ENCODE results near the gene ZNF467.
A peak's percentile ranks its signal among the peaks of the same experiment; 100 is the strongest.

Gene ZNF467

DNA sequence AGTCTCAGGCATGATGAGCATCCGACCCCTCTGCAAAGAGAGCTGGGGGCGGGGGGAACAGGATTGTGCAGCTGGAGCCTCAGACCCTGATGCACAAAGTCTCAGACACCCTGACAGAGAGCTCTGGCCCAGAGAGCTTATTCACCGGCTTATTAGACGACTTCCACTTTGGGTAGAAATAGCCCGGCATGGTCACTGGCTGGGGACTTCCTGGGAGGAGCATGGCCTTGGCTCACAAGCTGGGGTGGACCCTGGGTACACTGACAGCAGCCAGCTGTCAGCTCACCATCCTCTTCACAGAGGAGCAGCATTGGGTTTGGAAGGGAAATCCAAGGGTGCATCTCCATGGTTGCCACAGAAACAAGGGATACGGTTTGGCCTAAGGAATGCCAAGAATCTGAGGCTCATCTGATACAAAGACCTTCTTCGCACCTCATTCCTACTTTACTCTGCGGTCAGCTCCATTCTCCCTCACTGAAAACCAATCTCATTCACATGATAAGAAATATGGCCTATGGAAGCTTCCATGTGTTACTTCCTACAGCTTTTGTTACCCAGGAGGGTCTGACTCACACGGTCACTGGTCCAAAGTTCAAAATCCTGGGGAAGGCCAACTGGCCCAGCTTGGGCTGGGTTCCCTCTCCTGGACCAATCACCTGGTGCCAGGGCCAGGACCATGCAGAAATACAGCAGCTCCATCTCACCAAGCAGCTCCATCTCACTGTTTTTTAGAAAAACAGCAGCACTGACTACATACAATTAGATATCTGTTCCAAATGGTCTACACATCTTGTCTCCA, 25.1 kb downstream of the ZNF467 start:
- Histone ChIP-seq H3K4me1 (ENCODE audit: low read length) (no peaks in the 10 kb centered on the region), H3K9ac (ENCODE audit: low read length) (no peak overlapping the region), H3K36me3 (replicated peaks; ENCODE audit: insufficient read depth, low read length) (no peaks in the 10 kb centered on the region), H3K9me3 (replicated peaks; ENCODE audit: insufficient read depth, low read length) (no peaks in the 10 kb centered on the region), H3K4me2 (ENCODE audit: low read depth, low read length) (no peak overlapping the region), H3K27ac (ENCODE audit: low read length) (no peak overlapping the region), H3K79me2 (ENCODE audit: low read length) (no peaks in the 10 kb centered on the region), H2AFZ (ENCODE audit: low read length) (no peak overlapping the region), H3F3A (ENCODE audit: insufficient read depth, low read length) (no peaks in the 10 kb centered on the region), H3K9me2 (replicated peaks; ENCODE audit: insufficient read depth, low read length) (no peaks in the 10 kb centered on the region), H3K27me3 (replicated peaks; ENCODE audit: insufficient read depth, low read length) (0 out of 2 replicates have a peak, but pooled peaks cover 5% of the 10 kb centered on the region), H3K4me3 (ENCODE audit: low read length) (no peak overlapping the region), H4K20me1 (ENCODE audit: insufficient read depth, low read length) (no peaks in the 10 kb centered on the region)
- TF ChIP-seq, protein P1, sequence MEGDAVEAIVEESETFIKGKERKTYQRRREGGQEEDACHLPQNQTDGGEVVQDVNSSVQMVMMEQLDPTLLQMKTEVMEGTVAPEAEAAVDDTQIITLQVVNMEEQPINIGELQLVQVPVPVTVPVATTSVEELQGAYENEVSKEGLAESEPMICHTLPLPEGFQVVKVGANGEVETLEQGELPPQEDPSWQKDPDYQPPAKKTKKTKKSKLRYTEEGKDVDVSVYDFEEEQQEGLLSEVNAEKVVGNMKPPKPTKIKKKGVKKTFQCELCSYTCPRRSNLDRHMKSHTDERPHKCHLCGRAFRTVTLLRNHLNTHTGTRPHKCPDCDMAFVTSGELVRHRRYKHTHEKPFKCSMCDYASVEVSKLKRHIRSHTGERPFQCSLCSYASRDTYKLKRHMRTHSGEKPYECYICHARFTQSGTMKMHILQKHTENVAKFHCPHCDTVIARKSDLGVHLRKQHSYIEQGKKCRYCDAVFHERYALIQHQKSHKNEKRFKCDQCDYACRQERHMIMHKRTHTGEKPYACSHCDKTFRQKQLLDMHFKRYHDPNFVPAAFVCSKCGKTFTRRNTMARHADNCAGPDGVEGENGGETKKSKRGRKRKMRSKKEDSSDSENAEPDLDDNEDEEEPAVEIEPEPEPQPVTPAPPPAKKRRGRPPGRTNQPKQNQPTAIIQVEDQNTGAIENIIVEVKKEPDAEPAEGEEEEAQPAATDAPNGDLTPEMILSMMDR (IDR thresholded peaks at IDR 0.05; ENCODE audit: low read length) = no peak
- no peak for TF ChIP-seq EZH2 (optimal IDR thresholded peaks at IDR 0.05; ENCODE audit: low read depth, low read length)
- no peak for TF ChIP-seq EZH2phosphoT487 (IDR thresholded peaks at IDR 0.05; ENCODE audit: low read length)
- no peak for DNase-seq

DNA sequence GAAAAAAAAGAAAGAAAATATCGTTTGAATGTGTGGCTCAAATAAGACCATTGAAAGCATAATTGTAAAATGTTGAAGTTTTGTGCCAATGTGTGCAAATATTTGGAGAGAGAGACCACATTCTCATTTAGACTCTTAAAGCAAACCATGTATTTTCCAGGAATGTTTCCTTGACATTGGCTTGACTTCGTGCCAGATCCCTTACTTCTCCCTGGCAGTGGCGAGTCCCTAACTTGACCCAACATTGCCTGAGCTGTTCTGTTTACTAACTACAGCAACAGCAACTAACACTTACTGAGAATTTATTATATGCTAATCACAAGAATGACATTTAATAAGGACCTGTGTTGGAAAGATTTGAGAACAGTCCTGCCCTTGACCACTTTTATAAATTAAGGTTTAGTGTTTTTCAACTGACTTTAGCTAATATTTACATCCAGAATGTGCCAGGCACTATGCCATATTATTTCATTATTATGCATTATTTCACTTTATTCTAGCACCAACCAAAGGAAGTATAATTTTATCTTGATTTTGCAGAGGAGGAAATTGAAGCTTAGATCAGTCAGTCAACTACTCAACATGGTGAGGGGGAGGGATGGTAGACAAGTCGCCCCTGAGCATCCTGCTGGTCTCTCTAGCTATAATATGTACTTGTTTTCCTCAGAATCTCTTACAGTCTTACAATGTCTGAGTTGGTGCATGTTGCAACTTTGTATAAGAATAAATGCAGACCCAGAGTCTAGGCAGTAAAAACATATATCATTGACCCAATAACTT, 29.7 kb downstream of the ZNF467 start:
- Histone ChIP-seq H3K9me3 (replicated peaks; ENCODE audit: insufficient read depth, low read length) (no peaks in the 10 kb centered on the region), H3K9ac (ENCODE audit: low read length) (no peak overlapping the region), H3F3A (ENCODE audit: insufficient read depth, low read length) (peaks cover 9% of the 10 kb centered on the region; the same call in 1 of the 2 replicates), H3K9me2 (replicated peaks; ENCODE audit: insufficient read depth, low read length) (no peaks in the 10 kb centered on the region), H3K36me3 (replicated peaks; ENCODE audit: insufficient read depth, low read length) (no peaks in the 10 kb centered on the region), H3K4me1 (ENCODE audit: low read length) (0 out of 2 replicates have a peak, but pooled peaks cover 2% of the 10 kb centered on the region), H3K27me3 (replicated peaks; ENCODE audit: insufficient read depth, low read length) (0 out of 2 replicates have a peak, but pooled peaks cover 5% of the 10 kb centered on the region), H2AFZ (ENCODE audit: low read length) (no peak overlapping the region), H3K4me2 (ENCODE audit: low read depth, low read length) (no peak overlapping the region), H3K79me2 (ENCODE audit: low read length) (no peaks in the 10 kb centered on the region), H3K27ac (ENCODE audit: low read length) (no peak overlapping the region), H4K20me1 (ENCODE audit: insufficient read depth, low read length) (no peaks in the 10 kb centered on the region), H3K4me3 (ENCODE audit: low read length) (no peak overlapping the region)
- DNase-seq = no peak
- TF ChIP-seq EZH2 (optimal IDR thresholded peaks at IDR 0.05; ENCODE audit: low read depth, low read length) = no peak
- no peak for TF ChIP-seq EZH2phosphoT487 (IDR thresholded peaks at IDR 0.05; ENCODE audit: low read length)
- TF ChIP-seq, protein P1 (IDR thresholded peaks at IDR 0.05; ENCODE audit: low read length) = no peak

DNA sequence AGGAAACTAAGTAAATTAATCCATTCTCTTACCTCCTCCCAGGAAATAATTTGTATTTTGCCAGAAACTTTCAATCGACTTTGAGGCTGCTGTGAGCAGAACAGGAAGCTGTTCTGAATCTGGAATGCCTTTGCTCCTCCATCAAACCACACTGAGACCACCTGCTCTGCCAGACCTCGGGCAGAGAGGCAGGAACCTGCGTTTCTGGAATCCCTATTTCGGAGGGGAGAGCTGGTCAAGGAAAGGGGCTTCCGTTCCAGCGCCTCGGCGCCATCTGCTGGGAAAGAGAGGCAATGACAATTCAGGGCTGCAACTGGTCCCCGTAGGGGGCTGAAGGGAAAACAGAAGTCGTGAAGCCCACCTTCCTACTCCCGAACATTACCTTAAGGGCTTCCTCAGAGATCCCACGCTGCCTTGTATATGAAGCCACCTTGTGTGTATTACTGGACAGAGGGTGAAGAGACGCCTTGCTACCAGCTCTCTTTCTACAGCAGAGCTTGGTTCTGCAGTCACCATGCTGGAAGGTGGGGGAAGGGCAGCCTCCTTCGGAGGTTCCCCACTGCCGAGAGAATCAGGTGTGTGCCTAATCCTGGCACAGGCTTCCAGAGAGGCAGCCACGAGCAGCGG, 31.2 kb downstream of the ZNF467 start:
- Histone ChIP-seq H2AFZ (ENCODE audit: low read length) (peak overlapping the region; percentile 94), H3K79me2 (ENCODE audit: low read length) (no peaks in the 10 kb centered on the region), H3K9ac (ENCODE audit: low read length) (peak overlapping the region; percentile 41; the same call in 1 of the 2 replicates), H3K4me2 (ENCODE audit: low read depth, low read length) (peak overlapping the region; percentile 99), H3K36me3 (replicated peaks; ENCODE audit: insufficient read depth, low read length) (no peaks in the 10 kb centered on the region), H4K20me1 (ENCODE audit: insufficient read depth, low read length) (no peaks in the 10 kb centered on the region), H3F3A (ENCODE audit: insufficient read depth, low read length) (peaks cover 9% of the 10 kb centered on the region; the same call in 1 of the 2 replicates), H3K9me3 (replicated peaks; ENCODE audit: insufficient read depth, low read length) (no peaks in the 10 kb centered on the region), H3K27ac (ENCODE audit: low read length) (no peak overlapping the region), H3K27me3 (replicated peaks; ENCODE audit: insufficient read depth, low read length) (0 out of 2 replicates have a peak, but pooled peaks cover 5% of the 10 kb centered on the region), H3K4me3 (ENCODE audit: low read length) (peak overlapping the region; percentile 68), H3K4me1 (ENCODE audit: low read length) (0 out of 2 replicates have a peak, but pooled peaks cover 2% of the 10 kb centered on the region), H3K9me2 (replicated peaks; ENCODE audit: insufficient read depth, low read length) (no peaks in the 10 kb centered on the region)
- DNase-seq = peak; percentile 65
- TF ChIP-seq, protein P1 (IDR thresholded peaks at IDR 0.05; ENCODE audit: low read length) = peak; percentile 99
- TF ChIP-seq EZH2 (optimal IDR thresholded peaks at IDR 0.05; ENCODE audit: low read depth, low read length) = no peak
